Measurements from ENCODE around the gene ARL16. TPM values are rescaled to one million over a fixed set of nuclear protein-coding genes. Genes with fewer than 3 reads are reported as not detected.

ARL16 gene
- total RNA-seq, 1 experiment from 2014 or later: 41.7 TPM

DNA sequence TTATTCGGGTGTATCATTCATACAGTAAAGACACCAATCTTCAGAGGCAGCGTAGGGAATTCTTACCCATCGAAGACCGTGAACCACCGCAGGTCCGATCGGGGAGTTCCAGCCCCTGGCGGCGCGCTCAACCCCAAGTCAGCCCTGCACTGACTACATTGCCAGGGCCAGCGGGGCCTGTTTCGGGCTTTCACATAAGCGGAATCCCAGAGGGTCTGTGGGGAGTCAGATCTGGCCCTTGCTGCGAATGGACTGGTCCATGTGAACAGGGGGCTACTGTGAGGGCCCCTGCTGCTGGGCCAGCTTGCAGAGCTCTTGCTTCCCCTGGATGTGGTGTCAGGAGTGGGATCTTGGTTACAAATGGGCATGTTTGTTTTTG lies 34.9 kb downstream of the ARL16 start:
- Histone ChIP-seq H2AFZ (no peak overlapping the region), H3K27ac (no peak overlapping the region), H3K79me2 (ENCODE audit: low read depth) (no peaks in the 10 kb centered on the region), H3K4me2 (no peak overlapping the region), H4K20me1 (ENCODE audit: insufficient read depth) (no peaks in the 10 kb centered on the region), H3K9me3 (ENCODE audit: insufficient read depth, low read depth) (no peaks in the 10 kb centered on the region), H3K9me2 (ENCODE audit: insufficient read depth) (no peaks in the 10 kb centered on the region), H3K4me1 (replicated peaks; ENCODE audit: insufficient read depth) (no peaks in the 10 kb centered on the region), H3F3A (ENCODE audit: insufficient read depth, low read depth) (no peaks in the 10 kb centered on the region), H3K4me3 (no peak overlapping the region), H3K36me3 (ENCODE audit: low read depth) (no peaks in the 10 kb centered on the region), H3K27me3 (ENCODE audit: insufficient read depth, low read depth) (no peaks in the 10 kb centered on the region)
- no peak for DNase-seq
- no TSS peak for BruUV-seq (replicated peaks)
- POLR2A ChIA-PET (ENCODE audit: unreplicated experiment): no interaction called here
- intact Hi-C loops (cut with micrococcal nuclease; ENCODE audit: unreplicated experiment): no loop called here
- no peak for TF ChIP-seq EZH2 (IDR thresholded peaks at IDR 0.05; ENCODE audit: low read depth)
- TF ChIP-seq, protein P1, sequence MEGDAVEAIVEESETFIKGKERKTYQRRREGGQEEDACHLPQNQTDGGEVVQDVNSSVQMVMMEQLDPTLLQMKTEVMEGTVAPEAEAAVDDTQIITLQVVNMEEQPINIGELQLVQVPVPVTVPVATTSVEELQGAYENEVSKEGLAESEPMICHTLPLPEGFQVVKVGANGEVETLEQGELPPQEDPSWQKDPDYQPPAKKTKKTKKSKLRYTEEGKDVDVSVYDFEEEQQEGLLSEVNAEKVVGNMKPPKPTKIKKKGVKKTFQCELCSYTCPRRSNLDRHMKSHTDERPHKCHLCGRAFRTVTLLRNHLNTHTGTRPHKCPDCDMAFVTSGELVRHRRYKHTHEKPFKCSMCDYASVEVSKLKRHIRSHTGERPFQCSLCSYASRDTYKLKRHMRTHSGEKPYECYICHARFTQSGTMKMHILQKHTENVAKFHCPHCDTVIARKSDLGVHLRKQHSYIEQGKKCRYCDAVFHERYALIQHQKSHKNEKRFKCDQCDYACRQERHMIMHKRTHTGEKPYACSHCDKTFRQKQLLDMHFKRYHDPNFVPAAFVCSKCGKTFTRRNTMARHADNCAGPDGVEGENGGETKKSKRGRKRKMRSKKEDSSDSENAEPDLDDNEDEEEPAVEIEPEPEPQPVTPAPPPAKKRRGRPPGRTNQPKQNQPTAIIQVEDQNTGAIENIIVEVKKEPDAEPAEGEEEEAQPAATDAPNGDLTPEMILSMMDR (conservative IDR thresholded peaks at IDR 0.05): no peak
- CTCF ChIA-PET: no interaction called here

DNA sequence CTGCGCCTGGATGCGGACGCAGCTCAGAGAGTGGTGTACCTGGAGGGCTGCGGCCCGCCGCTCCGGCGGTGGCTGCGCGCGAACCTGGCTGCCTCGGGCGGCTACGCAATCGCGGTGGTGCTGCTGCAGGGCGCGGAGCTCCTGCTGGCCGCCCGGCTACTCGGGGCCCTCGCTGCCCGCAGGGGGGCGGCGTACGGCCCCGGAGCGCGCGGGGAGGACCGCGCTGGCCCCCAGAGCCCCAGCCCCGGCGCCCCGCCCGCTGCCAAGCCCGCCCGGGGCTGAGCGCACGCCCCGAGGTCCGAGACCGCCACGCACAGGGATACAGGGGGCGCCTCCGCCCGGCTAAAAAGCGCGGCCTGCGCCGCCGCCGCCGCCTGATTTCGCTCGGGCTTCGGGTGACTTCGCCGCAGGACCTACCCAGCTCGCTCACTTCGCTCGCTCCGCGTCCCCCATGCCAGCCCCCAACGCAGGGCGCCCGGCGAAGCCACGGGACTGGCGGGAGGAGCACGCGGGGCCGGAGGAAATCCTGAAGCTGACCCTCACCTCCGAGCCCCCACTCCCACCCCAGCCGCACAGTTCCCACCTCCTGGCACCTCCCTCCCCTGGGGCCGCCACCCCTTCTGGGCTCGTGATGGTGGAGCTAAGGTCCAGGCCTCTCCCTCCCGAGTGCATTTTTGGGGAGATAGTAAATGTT lies 35.4 kb downstream of the ARL16 start:
- Histone ChIP-seq H3K9me2 (ENCODE audit: insufficient read depth) (no peaks in the 10 kb centered on the region), H3K9me3 (ENCODE audit: insufficient read depth, low read depth) (no peaks in the 10 kb centered on the region), H3K4me3 (no peak overlapping the region), H2AFZ (no peak overlapping the region), H3K4me1 (replicated peaks; ENCODE audit: insufficient read depth) (no peaks in the 10 kb centered on the region), H3K36me3 (ENCODE audit: low read depth) (no peaks in the 10 kb centered on the region), H3F3A (ENCODE audit: insufficient read depth, low read depth) (no peaks in the 10 kb centered on the region), H3K27ac (no peak overlapping the region), H3K27me3 (ENCODE audit: insufficient read depth, low read depth) (no peaks in the 10 kb centered on the region), H3K4me2 (no peak overlapping the region), H3K79me2 (ENCODE audit: low read depth) (no peaks in the 10 kb centered on the region), H4K20me1 (ENCODE audit: insufficient read depth) (no peaks in the 10 kb centered on the region)
- no TSS peak for BruUV-seq (replicated peaks)
- POLR2A ChIA-PET (ENCODE audit: unreplicated experiment): no interaction called here
- CTCF ChIA-PET: no interaction called here
- intact Hi-C loops (cut with micrococcal nuclease; ENCODE audit: unreplicated experiment): no loop called here
- no peak for TF ChIP-seq EZH2 (IDR thresholded peaks at IDR 0.05; ENCODE audit: low read depth)
- TF ChIP-seq, protein P1 (conservative IDR thresholded peaks at IDR 0.05): no peak
- no peak for DNase-seq

DNA sequence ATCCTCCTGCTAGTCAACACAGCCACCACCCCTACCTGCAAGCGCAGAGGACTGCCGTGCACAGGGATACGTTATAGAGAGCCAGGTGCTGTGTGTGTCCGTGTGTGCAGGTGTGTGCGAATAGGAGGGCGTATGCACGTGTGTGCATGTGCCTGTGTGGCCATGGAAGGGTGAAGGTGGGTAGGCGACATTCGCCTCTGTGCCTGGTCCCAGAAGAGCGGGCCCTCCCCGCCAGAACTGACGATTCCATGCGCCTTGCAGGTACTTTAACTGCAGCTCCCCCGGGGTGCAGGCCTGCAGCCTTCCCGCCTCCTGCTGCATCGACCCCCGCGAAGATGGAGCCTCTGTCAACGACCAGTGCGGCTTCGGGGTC lies 36.0 kb downstream of the ARL16 start:
- no peak overlapping the region for H3K4me2 ChIP-seq
- no TSS peak for BruUV-seq (replicated peaks)
- H3K27ac ChIP-seq: no peak overlapping the region
- DNase-seq: no peak
- no peaks in the 10 kb centered on the region for H3K27me3 ChIP-seq (ENCODE audit: insufficient read depth, low read depth)
- no peaks in the 10 kb centered on the region for H3K9me3 ChIP-seq (ENCODE audit: insufficient read depth, low read depth)
- no peak overlapping the region for H2AFZ ChIP-seq
- POLR2A ChIA-PET (ENCODE audit: unreplicated experiment): no interaction called here
- no peaks in the 10 kb centered on the region for H3K4me1 ChIP-seq (replicated peaks; ENCODE audit: insufficient read depth)
- H3K9me2 ChIP-seq (ENCODE audit: insufficient read depth): no peaks in the 10 kb centered on the region
- H3K79me2 ChIP-seq (ENCODE audit: low read depth): no peaks in the 10 kb centered on the region
- TF ChIP-seq, protein P1 (conservative IDR thresholded peaks at IDR 0.05): no peak
- TF ChIP-seq EZH2 (IDR thresholded peaks at IDR 0.05; ENCODE audit: low read depth): no peak
- H3K36me3 ChIP-seq (ENCODE audit: low read depth): no peaks in the 10 kb centered on the region
- CTCF ChIA-PET: no interaction called here
- no peak overlapping the region for H3K4me3 ChIP-seq
- intact Hi-C loops (cut with micrococcal nuclease; ENCODE audit: unreplicated experiment): no loop called here
- no peaks in the 10 kb centered on the region for H4K20me1 ChIP-seq (ENCODE audit: insufficient read depth)
- no peaks in the 10 kb centered on the region for H3F3A ChIP-seq (ENCODE audit: insufficient read depth, low read depth)
